Ureter (tissue), 1 donor: Measurements from ENCODE around the gene GSTCD. TPM values are rescaled to one million over a fixed set of nuclear protein-coding genes. Genes with fewer than 3 reads are reported as not detected.
"Not testable (repeated sequence)": the region's sequence is repeated elsewhere in the genome, so short reads cannot be mapped to it uniquely, and the experiment has no call there.

Experiments
- DNase-seq: peaks from one replicate; pipeline ENCODE4 v3.0.0-alpha.2; 2020; ENCODE audit warnings: low spot score
- total RNA-seq: library from RNA; stranded (reverse); gene quantifications from one replicate; pipeline ENCODE4 v1.2.4, GENCODE V29; 2023
- donor health status: DM: yes; HTN: yes; CAD: no.

Gene GSTCD
- total RNA-seq, 1 donor from 2014 or later = 12.3 TPM

GRCh38 chr4:105715692-105716278, 7.2 kb downstream of the GSTCD start:
- no peak for DNase-seq

DNA sequence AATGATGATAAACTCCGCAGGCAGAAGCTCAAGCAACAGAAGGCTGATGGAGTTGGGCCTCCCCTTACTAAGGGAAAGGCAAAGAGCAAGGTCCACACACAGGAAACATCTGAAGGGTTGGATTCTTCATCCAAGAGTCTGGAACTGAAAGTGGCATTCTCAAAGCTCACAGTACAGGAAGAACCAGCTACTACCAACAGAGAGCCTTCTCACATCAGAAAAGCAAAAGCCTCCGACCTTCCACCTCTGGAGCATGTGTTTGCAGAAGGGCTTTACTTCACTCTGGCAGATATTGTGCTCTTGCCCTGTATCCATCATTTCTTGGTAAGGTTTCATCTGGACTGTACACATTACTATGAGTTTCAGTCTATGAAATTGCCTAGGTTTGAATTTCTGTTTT, 10.6 kb downstream of the GSTCD start:
- no peak for DNase-seq

- DNase-seq = no peak
Observed at GRCh38 chr4:105725623-105726022, 17.0 kb downstream of the GSTCD start.

GRCh38 chr4:105729895-105730294, 21.3 kb downstream of the GSTCD start:
- DNase-seq = not testable (repeated sequence)

- not testable (repeated sequence) for DNase-seq
Observed at GRCh38 chr4:105735217-105735616, 26.6 kb downstream of the GSTCD start.

DNA sequence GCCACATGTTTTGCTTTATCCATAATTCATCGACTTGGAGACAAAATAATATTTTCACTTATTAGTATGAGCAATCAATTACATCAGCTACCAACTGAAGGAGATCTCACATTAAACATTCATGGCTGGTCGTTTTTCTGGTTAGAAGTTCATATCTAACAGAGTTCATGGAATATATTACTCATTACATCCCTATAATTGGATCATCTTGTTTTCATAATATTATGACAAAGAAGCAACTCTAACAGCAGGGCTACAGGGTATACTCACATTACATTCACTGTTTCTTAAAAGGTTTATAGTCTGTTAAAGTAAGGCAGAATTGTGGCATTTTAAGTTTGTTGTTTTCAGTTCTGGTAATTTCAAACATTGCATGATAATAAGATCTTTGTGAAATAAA, 33.0 kb downstream of the GSTCD start:
- DNase-seq = no peak

- DNase-seq = no peak
Observed at GRCh38 chr4:105748222-105748621, 39.6 kb downstream of the GSTCD start.

GRCh38 chr4:105751718-105752299, 43.2 kb downstream of the GSTCD start:
- DNase-seq = no peak

GRCh38 chr4:105753361-105753760, 44.8 kb downstream of the GSTCD start:
- no peak for DNase-seq

- DNase-seq = no peak
Observed at GRCh38 chr4:105755375-105755774, 46.8 kb downstream of the GSTCD start.

- DNase-seq = no peak
Observed at GRCh38 chr4:105758958-105759357, 50.4 kb downstream of the GSTCD start.

- DNase-seq = no peak
Observed at GRCh38 chr4:105765690-105766407, 57.3 kb downstream of the GSTCD start.

GRCh38 chr4:105767579-105767978, 59.0 kb downstream of the GSTCD start:
- DNase-seq = no peak

DNA sequence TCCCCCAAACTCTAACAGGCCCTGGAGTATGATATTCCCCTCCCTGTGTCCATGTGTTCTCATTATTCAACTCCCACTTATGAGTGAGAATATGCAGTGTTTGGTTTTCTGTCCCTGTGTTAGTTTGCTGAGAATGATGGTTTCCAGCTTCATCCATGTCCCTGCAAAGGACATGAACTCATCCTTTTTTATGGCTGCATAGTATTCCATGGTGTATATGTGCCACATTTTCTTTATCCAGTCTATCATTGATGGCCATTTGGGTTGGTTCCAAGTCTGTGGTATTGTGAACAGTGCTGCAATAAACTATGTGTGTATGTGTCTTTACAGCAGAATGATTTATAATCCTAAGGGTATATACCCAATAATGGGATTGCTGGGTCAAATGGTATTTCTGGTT, 61.9 kb downstream of the GSTCD start:
- not testable (repeated sequence) for DNase-seq

DNA sequence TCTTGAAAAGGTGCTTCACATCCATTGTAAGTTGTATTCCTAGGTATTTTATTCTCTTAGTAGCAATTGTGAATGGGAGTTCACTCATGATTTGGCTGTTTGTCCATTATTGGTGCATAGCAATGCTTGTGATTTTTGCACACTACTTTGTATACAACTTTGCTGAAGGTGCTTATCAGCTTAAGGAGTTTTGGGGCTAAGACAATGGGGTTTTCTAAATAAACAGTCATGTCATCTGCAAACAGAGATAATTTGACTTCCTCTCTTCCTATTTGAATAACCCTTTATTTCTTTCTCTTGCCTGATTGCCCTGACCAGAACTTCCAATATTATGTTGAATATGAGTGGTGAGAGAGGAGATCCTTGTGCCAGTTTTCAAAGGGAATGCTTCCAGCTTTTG, 63.5 kb downstream of the GSTCD start:
- not testable (repeated sequence) for DNase-seq

GRCh38 chr4:105775760-105776415, 67.3 kb downstream of the GSTCD start:
- not testable (repeated sequence) for DNase-seq

DNA sequence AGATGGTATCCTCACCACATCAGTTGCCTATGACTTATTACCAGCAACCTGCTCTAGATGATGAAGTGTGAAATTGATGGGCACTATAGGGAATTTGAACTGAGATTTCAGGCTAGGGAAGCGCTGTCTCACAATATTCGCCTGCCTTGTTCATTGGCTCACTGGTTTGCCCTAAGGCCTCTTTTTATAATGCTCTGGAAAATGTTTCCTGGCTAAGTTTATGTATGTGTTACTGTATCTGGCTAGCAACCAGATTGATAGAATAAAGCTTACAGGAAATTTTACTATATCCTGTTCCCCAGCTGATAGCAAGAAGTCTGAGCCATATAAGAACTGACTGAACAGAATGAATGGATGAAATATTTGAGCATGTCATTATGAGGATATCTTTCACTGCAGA, 71.6 kb downstream of the GSTCD start:
- no peak for DNase-seq

GRCh38 chr4:105784761-105785160, 76.2 kb downstream of the GSTCD start:
- no peak for DNase-seq

DNA sequence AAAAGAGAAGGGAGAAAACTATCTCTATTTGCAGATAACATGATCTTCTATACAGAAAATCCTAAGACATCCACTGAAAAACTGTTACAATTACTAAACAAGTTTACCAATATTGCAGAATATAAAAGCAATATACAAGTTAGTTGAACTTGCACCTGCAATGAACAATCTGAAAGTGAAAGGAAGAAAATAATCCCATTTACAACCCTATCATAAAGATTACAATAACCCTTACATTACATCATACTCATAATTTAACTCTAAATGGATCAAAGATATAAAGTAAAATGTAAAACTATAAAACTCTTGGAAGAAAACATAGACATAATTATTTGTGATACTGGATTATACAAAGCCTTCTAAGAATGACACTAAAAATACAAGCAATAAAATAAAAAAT, 77.2 kb downstream of the GSTCD start:
- DNase-seq = no peak

DNA sequence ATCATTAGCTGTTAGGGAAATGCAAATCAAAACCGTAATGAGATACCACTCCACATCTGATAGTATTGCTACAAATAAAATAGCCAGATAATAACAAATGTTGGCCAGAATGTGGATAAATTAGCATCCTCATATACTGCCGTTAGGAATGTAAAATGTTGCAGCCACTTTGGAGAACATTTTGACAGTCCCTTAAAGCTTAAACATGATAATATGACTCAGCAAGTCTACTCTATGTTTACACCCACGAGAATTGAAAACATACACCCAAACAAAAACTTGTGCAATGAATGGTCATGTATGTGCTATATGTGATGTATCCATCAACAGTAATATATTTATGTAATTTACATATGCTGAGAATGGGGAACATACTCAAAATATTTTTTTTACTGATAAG, 78.2 kb downstream of the GSTCD start:
- no peak for DNase-seq

- DNase-seq = no peak
Observed at GRCh38 chr4:105797225-105797624, 88.6 kb downstream of the GSTCD start.

DNA sequence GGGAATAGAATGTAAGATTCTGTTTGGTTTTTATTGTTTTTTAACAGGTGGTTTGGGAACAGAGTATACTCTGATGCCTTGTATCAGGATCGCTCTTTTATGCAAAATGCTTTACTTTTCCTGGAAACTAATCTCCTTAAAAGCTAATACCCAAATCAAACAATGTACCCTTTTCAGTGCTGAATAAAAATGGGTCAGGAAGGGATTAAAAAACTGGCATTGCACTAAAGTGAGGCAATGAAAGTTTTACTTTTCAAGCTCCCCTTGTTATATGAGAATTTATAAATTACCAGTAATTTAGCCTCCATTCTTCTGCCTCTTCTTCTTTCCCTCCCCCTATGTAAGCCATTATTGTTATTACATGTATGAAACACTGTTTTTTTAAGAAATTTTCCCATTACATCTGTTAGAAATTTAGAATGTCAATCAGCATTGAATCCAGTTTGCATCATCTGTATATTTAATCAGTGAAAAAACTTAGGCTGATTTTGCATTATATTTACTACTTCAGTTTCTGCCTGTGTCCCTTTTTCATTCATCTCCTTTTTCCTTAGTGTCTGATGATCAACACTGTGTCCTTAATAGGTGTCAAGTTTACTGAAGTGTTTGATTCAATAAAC, 97.0 kb downstream of the GSTCD start:
- DNase-seq = no peak
